Uterus (tissue), 4 donors: ENCODE results near the gene FAM117A. TPM values are rescaled to one million over a fixed set of nuclear protein-coding genes. Genes with fewer than 3 reads are reported as not detected.
"Not testable (repeated sequence)": the region's sequence is repeated elsewhere in the genome, so short reads cannot be mapped to it uniquely, and the experiment has no call there.

Experiments used
- DNase-seq, 2 donors: peaks; one replicate each; pipeline ENCODE4 v3.0.0-alpha.2; 2019 to 2020
- H3K27ac ChIP-seq, 2 donors: fragments of 200-600 bp; sonication (generic); 1 replicate in 1 of 2; 2 replicates in 1 of 2; pipeline ENCODE4 v1.5.1; 2016 to 2018
- H3K27me3 ChIP-seq, 2 donors: fragments of 200-600 bp; sonication (generic); one replicate each; pipeline ENCODE4 v1.5.1; 2018 to 2019; ENCODE audit warnings: control low read depth in 1 of 2
- H3K36me3 ChIP-seq, 2 donors: fragments of 200-600 bp; sonication (generic); one replicate each; pipeline ENCODE4 v1.5.1; 2019; ENCODE audit warnings: control low read depth in 1 of 2
- H3K4me1 ChIP-seq, 2 donors: fragments of 200-600 bp; sonication (generic); one replicate each; pipeline ENCODE4 v1.5.1; 2018 to 2019; ENCODE audit warnings: control low read depth in 1 of 2
- H3K4me3 ChIP-seq, 2 donors: fragments of 200-600 bp; sonication (generic); 1 replicate in 1 of 2; 2 replicates in 1 of 2; pipeline ENCODE4 v1.5.1; 2018 to 2019; ENCODE audit warnings: mild to moderate bottlenecking in 1 of 2
- H3K9me3 ChIP-seq, 2 donors: fragments of 200-600 bp; sonication (generic); one replicate each; pipeline ENCODE4 v1.5.1; 2019; ENCODE audit warnings: control low read depth in 1 of 2
- CTCF ChIP-seq, 4 experiments: fragments of 200-600 bp in 2 of 4; fragments of 450-650 bp in 2 of 4; sonication (generic) in 2 of 4; IDR thresholded peaks; one replicate each; pipeline ENCODE4 v1.5.1; 2016 to 2019; ENCODE audit warnings: antibody characterized with exemption in 4 of 4, mild to moderate bottlenecking in 2 of 4, moderate library complexity in 1 of 4
- POLR2A ChIP-seq, 2 donors: fragments of 450-650 bp; IDR thresholded peaks; one replicate each; pipeline ENCODE4 v1.6.1; 2016; ENCODE audit warnings: antibody characterized with exemption in 2 of 2, mild to moderate bottlenecking in 1 of 2, moderate library complexity in 1 of 2
- intact Hi-C: fragments of 100-400 bp; cut with DNase I; formaldehyde crosslinking; loops from one replicate; pipeline ENCODE4 v1.15.1; 2023; ENCODE audit warnings: low total_unique reads
- total RNA-seq, 4 donors: library from RNA; depleted of rRNA in 3 of 4; stranded (reverse); fragments of >200 nt in 3 of 4; gene quantifications; one replicate each; pipeline versions ENCODE4 v1.1.0 to v1.2.4, GENCODE V29; 2014 to 2023
- donor health status: DM: yes; HTN: yes; CAD: no.

FAM117A gene
- total RNA-seq, 4 donors from 2014 or later, result 2.6 to 40.2 (median 19.5) TPM

GRCh38 chr17:49677933-49678847, 85.7 kb downstream of the FAM117A start, which contains the start of gene SPOP:
TSS of gene SPOP (minus strand) at chr17:49678097. CDS start at chr17:49622810, 55,287 bp downstream.
- no peaks in the 10 kb centered on the region for H3K27me3 ChIP-seq
- intact Hi-C loops, result no loop called here
- H3K4me3 ChIP-seq, result peak within 1 kb of the TSS; percentile 83 to 95
- no peaks in the 10 kb centered on the region for H3K9me3 ChIP-seq
- H3K36me3 ChIP-seq, result no peaks in the 10 kb centered on the region
- H3K27ac ChIP-seq, result peak within 1 kb of the TSS; percentile 99 to 100
- TF ChIP-seq CTCF (IDR thresholded peaks at IDR 0.05), result no peak
- TF ChIP-seq POLR2A (IDR thresholded peaks at IDR 0.05), result peak; percentile 75 to 76
- peak; percentile 99 for DNase-seq
- H3K4me1 ChIP-seq, result peaks cover 5 to 9% of the 10 kb centered on the region in 2 donors

DNA sequence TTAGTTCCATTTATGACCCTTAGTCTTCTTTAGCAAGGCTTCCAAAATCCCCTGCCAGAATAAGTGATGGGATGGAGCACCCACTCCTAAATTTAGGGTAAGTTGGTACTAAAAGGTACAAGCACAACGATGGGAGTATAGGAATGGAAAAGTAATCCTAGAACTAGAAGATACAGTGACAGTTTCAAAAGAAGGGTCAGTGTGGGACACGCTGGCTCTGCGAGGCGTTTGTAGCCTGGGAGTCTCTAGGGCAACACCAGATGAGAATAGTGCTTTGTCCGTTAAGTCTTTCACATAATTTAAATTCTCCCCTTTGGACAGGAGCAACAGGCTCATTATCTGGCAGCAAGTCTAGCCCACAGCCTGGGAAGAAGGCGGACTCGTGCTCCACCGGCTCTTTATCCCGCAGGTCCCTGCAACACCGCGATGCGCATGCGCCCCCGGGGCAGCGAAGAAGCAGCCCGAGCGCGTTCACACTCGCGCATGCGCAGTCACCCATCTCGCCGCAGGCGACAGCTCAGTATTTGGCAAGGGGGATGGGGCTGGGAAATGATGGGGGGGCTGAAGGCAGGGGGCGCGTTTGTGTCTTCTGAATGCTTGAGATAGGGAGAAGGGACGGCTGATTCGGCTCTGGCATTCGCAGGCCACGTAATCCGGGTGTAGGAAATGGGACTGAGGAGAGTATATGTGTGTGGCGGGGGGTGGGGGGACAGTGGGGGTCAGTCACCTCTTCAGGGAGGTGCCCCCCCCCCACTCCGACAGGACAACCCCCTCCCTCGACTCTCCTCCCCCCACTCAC, 86.6 kb downstream of the FAM117A start:
- peak overlapping the region; percentile 83 to 95 for H3K4me3 ChIP-seq
- peaks cover 5 to 9% of the 10 kb centered on the region in 2 donors for H3K4me1 ChIP-seq
- H3K9me3 ChIP-seq, result no peaks in the 10 kb centered on the region
- peak; percentile 95 to 96 for DNase-seq
- peak in 2 of 4 experiments; percentile 8 to 9 for TF ChIP-seq CTCF (IDR thresholded peaks at IDR 0.05)
- TF ChIP-seq POLR2A (IDR thresholded peaks at IDR 0.05), result peak; percentile 8 to 34
- H3K27me3 ChIP-seq, result no peaks in the 10 kb centered on the region
- no peaks in the 10 kb centered on the region for H3K36me3 ChIP-seq
- intact Hi-C loops, result no loop called here
- H3K27ac ChIP-seq, result peak overlapping the region; percentile 99 to 100

GRCh38 chr17:49676276-49676868, 87.6 kb downstream of the FAM117A start:
- Histone ChIP-seq H3K27ac (peak overlapping the region; percentile 99 to 100), H3K27me3 (no peaks in the 10 kb centered on the region), H3K4me1 (peaks cover 5 to 9% of the 10 kb centered on the region in 2 donors), H3K36me3 (no peaks in the 10 kb centered on the region), H3K4me3 (peak overlapping the region; percentile 83 to 95), H3K9me3 (no peaks in the 10 kb centered on the region)
- intact Hi-C loops, result no loop called here
- no peak for DNase-seq
- TF ChIP-seq CTCF (IDR thresholded peaks at IDR 0.05) (no peak), POLR2A (IDR thresholded peaks at IDR 0.05) (no peak)

DNA sequence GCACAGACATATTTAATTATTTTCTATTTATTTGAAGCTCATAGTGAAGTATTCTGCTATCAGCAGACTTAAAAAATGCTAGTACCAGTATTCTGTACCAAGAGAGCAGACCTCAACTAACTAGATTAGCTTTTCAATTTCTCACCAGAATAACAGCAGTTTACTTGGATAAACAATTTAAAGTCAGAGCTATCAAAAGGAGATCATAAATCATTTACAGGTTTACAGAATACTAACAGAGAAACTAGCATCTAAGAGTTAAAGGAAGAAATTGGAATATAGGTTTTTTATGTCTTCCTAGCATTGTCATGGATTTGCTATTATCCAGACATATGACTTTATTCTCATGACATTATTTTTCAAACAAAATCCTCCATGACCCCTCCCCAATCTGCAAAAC, 89.4 kb downstream of the FAM117A start:
- intact Hi-C loops, result no loop called here
- no peak for DNase-seq
- Histone ChIP-seq H3K27me3 (no peaks in the 10 kb centered on the region), H3K4me1 (peaks cover 5 to 9% of the 10 kb centered on the region in 2 donors), H3K27ac (peak overlapping the region in 1 of 2 donors; percentile 100), H3K36me3 (no peaks in the 10 kb centered on the region), H3K4me3 (no peak overlapping the region), H3K9me3 (no peaks in the 10 kb centered on the region)
- no peak for TF ChIP-seq CTCF (IDR thresholded peaks at IDR 0.05)
- TF ChIP-seq POLR2A (IDR thresholded peaks at IDR 0.05), result no peak

GRCh38 chr17:49673679-49674078, 90.3 kb downstream of the FAM117A start:
- H3K36me3 ChIP-seq, H3K9me3 ChIP-seq, intact Hi-C loops, DNase-seq, H3K4me1 ChIP-seq, H3K27me3 ChIP-seq, H3K4me3 ChIP-seq: not testable (repeated sequence)
- H3K27ac ChIP-seq, result peak overlapping the region in 1 of 2 donors; percentile 47
